Hepatocyte (in vitro differentiated cells): ENCODE results near the gene TDRD3. TPM values are rescaled to one million over a fixed set of nuclear protein-coding genes. Genes with fewer than 3 reads are reported as not detected.

Source experiments
- DNase-seq: peaks from one replicate; pipeline ENCODE4 v3.0.0-alpha.2; 2016; ENCODE audit warnings: low spot score
- H2AFZ ChIP-seq: fragments of 200-600 bp; sonication (generic); 2 replicates; pipeline ENCODE4 v1.6.0; 2016; ENCODE audit warnings: antibody characterized with exemption, mild to moderate bottlenecking
- H3K27ac ChIP-seq: fragments of 200-600 bp; sonication (generic); 2 replicates; pipeline ENCODE4 v1.5.1; 2016; ENCODE audit warnings: mild to moderate bottlenecking
- H3K27me3 ChIP-seq: fragments of 200-600 bp; sonication (generic); 2 replicates; pipeline ENCODE4 v1.6.1; 2016
- H3K36me3 ChIP-seq: fragments of 200-600 bp; sonication (generic); replicated peaks from 2 replicates; pipeline ENCODE4 v1.5.1; 2016; ENCODE audit warnings: low read depth; ENCODE audit not compliant: insufficient read depth
- H3K4me1 ChIP-seq: fragments of 200-600 bp; sonication (generic); 2 replicates; pipeline ENCODE4 v1.5.1; 2016; ENCODE audit warnings: mild to moderate bottlenecking, moderate library complexity; ENCODE audit not compliant: insufficient read depth
- H3K4me2 ChIP-seq: fragments of 200-600 bp; sonication (generic); 2 replicates; pipeline ENCODE4 v1.6.0; 2016
- H3K4me3 ChIP-seq: fragments of 200-600 bp; sonication (generic); 2 replicates; pipeline ENCODE4 v1.5.1; 2016; ENCODE audit warnings: mild to moderate bottlenecking
- H3K79me2 ChIP-seq: fragments of 200-600 bp; sonication (generic); 2 replicates; pipeline ENCODE4 v1.6.0; 2017; ENCODE audit warnings: mild to moderate bottlenecking
- H3K9me2 ChIP-seq: fragments of 200-600 bp; sonication (generic); replicated peaks from 2 replicates; pipeline ENCODE4 v1.6.0; 2017; ENCODE audit warnings: mild to moderate bottlenecking; ENCODE audit not compliant: insufficient read depth
- H3K9me3 ChIP-seq: fragments of 200-600 bp; sonication (generic); 2 replicates; pipeline ENCODE4 v1.5.1; 2016; ENCODE audit warnings: low read depth, mild to moderate bottlenecking
- H4K20me1 ChIP-seq: fragments of 200-600 bp; sonication (generic); 2 replicates; pipeline ENCODE4 v1.6.0; 2016; ENCODE audit warnings: mild to moderate bottlenecking; ENCODE audit not compliant: insufficient read depth, poor library complexity, severe bottlenecking
- CTCF ChIP-seq: fragments of 200-600 bp; sonication (generic); IDR thresholded peaks from 2 replicates; pipeline ENCODE4 v1.5.1; 2016; ENCODE audit warnings: antibody characterized with exemption, mild to moderate bottlenecking; ENCODE audit not compliant: poor library complexity
- EZH2 ChIP-seq: fragments of 200-600 bp; sonication (generic); IDR thresholded peaks from 2 replicates; pipeline ENCODE4 v1.6.1; 2016; ENCODE audit warnings: antibody characterized with exemption, mild to moderate bottlenecking, borderline replicate concordance
- EZH2phosphoT487 ChIP-seq: fragments of 200-600 bp; sonication (generic); IDR thresholded peaks from one replicate; pipeline ENCODE4 v1.6.1; 2018; ENCODE audit warnings: antibody characterized with exemption, mild to moderate bottlenecking, low read depth, moderate library complexity; ENCODE audit not compliant: unreplicated experiment, severe bottlenecking
- WGBS: methylation state at CpG from one replicate; pipeline ENCODE4 v1.1.6; 2016; ENCODE audit warnings: low lambda C conversion rate; ENCODE audit errors: missing lambda C conversion rate; 5-methylcytosine and 5-hydroxymethylcytosine counted together
- polyA plus RNA-seq: library from polyadenylated mRNA; unstranded; fragments of >200 nt; fragmentation: Nextera tagmentation; extraction: Ambion mirVana; gene quantifications from 2 replicates; pipeline ENCODE4 v1.2.1, GENCODE V29; 2016
- total RNA-seq: library from RNA; depleted of rRNA; stranded (reverse); fragments of >200 nt; gene quantifications from 2 replicates; pipeline ENCODE4 v1.2.3, GENCODE V29; 2014

The TDRD3 gene
- total and polyA plus RNA-seq, 2 experiments from 2014 or later = 5.3 to 16.8 TPM

GRCh38 chr13:60411464-60411863 is 14.4 kb downstream of the TDRD3 start:
- Histone ChIP-seq H2AFZ (no peak overlapping the region), H4K20me1 (no peaks in the 10 kb centered on the region), H3K4me3 (no peak overlapping the region), H3K36me3 (no peaks in the 10 kb centered on the region), H3K27me3 (no peaks in the 10 kb centered on the region), H3K79me2 (peaks cover 72% of the 10 kb centered on the region), H3K27ac (no peak overlapping the region), H3K4me2 (no peak overlapping the region), H3K9me3 (no peaks in the 10 kb centered on the region), H3K9me2 (no peaks in the 10 kb centered on the region), H3K4me1 (no peaks in the 10 kb centered on the region)
- DNase-seq = no peak
- TF ChIP-seq CTCF (no peak), EZH2phosphoT487 (no peak), EZH2 (no peak)
- WGBS = 91% methylated on average over 1 of the region's 1 CpG

DNA sequence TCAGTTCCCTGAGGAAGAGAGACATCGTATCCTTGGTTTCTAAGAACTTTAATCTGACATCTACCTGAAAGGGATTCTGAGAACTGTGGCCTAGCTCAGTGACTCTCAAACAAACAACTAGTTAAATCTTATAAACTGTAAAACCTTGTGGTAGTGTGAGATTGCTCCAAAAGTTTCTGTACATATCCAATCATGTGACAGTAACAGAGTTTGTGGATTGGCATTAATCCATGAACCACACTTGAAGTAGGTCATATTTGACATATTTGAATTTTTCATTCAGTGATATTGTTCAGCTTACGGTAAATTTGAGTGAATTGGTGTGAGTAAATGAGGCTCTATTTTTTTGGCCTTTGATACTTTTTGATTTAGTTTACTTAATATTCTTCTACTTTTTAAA is 15.0 kb downstream of the TDRD3 start:
- H2AFZ ChIP-seq = no peak overlapping the region
- H3K79me2 ChIP-seq = peaks cover 72% of the 10 kb centered on the region
- no peak overlapping the region for H3K27ac ChIP-seq
- no peak overlapping the region for H3K4me3 ChIP-seq
- H3K36me3 ChIP-seq = no peaks in the 10 kb centered on the region
- no peaks in the 10 kb centered on the region for H3K9me3 ChIP-seq
- H3K27me3 ChIP-seq = no peaks in the 10 kb centered on the region
- H3K4me1 ChIP-seq = no peaks in the 10 kb centered on the region
- TF ChIP-seq EZH2 = no peak
- TF ChIP-seq CTCF = no peak
- TF ChIP-seq EZH2phosphoT487 = no peak
- H3K4me2 ChIP-seq = no peak overlapping the region
- H3K9me2 ChIP-seq = no peaks in the 10 kb centered on the region
- 96% methylated on average over 2 of the region's 2 CpGs for WGBS
- H4K20me1 ChIP-seq = no peaks in the 10 kb centered on the region
- no peak for DNase-seq

DNA sequence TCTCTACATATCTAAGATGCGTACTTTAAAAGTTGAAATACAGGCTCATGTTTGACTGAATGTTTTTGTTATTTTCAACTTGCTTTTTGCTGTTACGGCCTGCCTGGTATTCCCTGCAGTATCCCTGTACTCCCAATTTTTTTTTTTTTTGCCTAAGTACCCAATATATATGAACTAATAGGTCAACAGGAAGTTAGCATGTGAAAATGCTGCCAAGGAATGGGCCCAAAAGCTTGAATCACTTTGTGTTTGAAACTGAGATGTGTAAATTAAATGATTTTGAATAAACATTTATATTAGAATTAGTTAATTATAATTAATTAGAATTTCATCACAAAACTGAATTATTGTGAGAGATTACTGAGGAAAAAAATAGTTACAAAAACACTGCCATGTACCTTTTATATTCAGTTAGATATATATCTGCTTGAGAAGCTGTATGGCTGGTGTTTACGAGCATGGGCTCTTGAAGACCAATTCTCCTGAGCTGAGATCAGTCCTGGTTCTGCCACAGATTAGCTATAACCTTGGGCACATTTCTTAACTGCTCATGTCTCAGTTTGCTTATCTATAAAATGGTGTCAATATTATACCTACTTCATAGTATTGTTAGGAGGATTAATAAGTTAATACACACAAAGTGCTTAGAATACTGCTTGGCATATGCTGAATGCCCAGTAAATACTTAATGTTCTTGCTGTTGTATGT is 16.0 kb downstream of the TDRD3 start:
- TF ChIP-seq CTCF (no peak), EZH2 (no peak), EZH2phosphoT487 (no peak)
- Histone ChIP-seq H3K36me3 (no peaks in the 10 kb centered on the region), H3K4me1 (no peaks in the 10 kb centered on the region), H3K9me2 (no peaks in the 10 kb centered on the region), H2AFZ (no peak overlapping the region), H3K79me2 (peaks cover 72% of the 10 kb centered on the region), H3K27ac (no peak overlapping the region), H3K4me3 (no peak overlapping the region), H3K4me2 (no peak overlapping the region), H3K9me3 (no peaks in the 10 kb centered on the region), H3K27me3 (no peaks in the 10 kb centered on the region), H4K20me1 (no peaks in the 10 kb centered on the region)
- no peak for DNase-seq
- 98% methylated on average over 3 of the region's 3 CpGs for WGBS

DNA sequence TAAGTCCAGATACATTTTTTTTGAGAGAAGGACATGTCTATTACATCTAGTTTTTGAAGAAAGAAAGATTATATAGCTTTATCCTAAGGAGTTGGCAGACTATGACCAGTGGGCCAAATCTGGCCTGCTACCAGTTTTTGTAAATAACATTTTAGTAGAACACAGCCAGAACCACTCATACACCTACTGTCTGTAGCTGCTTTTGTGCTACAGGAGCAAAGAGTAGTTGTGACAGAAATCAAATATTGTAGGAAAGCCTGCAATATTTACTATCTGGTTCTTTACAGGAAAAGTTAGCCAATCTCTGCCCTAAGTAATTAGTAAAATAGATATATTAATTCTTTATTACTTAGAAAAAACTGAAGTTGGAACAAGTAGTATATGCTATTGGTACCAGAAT is 17.2 kb downstream of the TDRD3 start:
- Histone ChIP-seq H3K4me3 (no peak overlapping the region), H3K36me3 (no peaks in the 10 kb centered on the region), H2AFZ (no peak overlapping the region), H3K27me3 (no peaks in the 10 kb centered on the region), H3K79me2 (peaks cover 70% of the 10 kb centered on the region), H3K27ac (no peak overlapping the region), H3K9me2 (no peaks in the 10 kb centered on the region), H3K4me2 (no peak overlapping the region), H4K20me1 (no peaks in the 10 kb centered on the region), H3K4me1 (no peaks in the 10 kb centered on the region), H3K9me3 (no peaks in the 10 kb centered on the region)
- DNase-seq = no peak
- no peak for TF ChIP-seq CTCF
- no peak for TF ChIP-seq EZH2phosphoT487
- TF ChIP-seq EZH2 = no peak
